Measurements from ENCODE around the gene MOGAT3. TPM values are rescaled to one million over a fixed set of nuclear protein-coding genes. Genes with fewer than 3 reads are reported as not detected.

Gene MOGAT3
- total and polyA plus RNA-seq, 2 of the 4 experiments (the other 2 are of a cell fraction), result not detected

DNA sequence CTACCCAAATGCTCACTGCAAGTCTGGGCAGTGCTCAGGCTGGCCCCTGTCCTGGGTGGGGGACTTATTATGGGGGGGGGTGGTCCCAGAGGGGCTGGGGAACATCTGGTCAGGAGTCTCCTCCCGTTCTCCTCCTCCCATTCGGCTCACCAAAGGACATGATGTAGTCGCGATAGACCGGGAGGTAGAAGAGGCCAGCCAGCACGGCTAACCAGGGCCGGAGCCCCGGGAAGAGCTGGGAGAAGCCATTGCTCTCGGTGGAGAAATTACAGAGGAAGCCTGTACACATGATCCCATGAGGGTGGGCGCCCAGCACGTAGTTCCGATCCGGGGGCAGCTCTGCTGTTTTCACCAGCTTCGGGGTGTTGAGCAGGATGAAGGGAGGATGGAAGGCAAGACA, 2.4 kb downstream of the MOGAT3 start:
- H4K8ac ChIP-seq (ENCODE audit: low read depth in 2 of 2, low read length in 2 of 2), result no peak overlapping the region
- peaks cover 44% of the 10 kb centered on the region for H3K27me3 ChIP-seq (ENCODE audit: control insufficient read depth, insufficient read depth, low read length)
- H2BK5ac ChIP-seq (ENCODE audit: low read depth, low read length, poor library complexity, severe bottlenecking), result no peak overlapping the region
- H3K4me3 ChIP-seq (ENCODE audit: insufficient read depth, low read depth, low read length), result no peak overlapping the region
- no peak overlapping the region for H2AK9ac ChIP-seq (replicated peaks; ENCODE audit: low read depth, low read length, poor library complexity)
- TF ChIP-seq BHLHE40 (IDR thresholded peaks at IDR 0.05; ENCODE audit: low read depth, low read length), result no peak
- TF ChIP-seq, protein P1, sequence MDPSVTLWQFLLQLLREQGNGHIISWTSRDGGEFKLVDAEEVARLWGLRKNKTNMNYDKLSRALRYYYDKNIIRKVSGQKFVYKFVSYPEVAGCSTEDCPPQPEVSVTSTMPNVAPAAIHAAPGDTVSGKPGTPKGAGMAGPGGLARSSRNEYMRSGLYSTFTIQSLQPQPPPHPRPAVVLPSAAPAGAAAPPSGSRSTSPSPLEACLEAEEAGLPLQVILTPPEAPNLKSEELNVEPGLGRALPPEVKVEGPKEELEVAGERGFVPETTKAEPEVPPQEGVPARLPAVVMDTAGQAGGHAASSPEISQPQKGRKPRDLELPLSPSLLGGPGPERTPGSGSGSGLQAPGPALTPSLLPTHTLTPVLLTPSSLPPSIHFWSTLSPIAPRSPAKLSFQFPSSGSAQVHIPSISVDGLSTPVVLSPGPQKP (IDR thresholded peaks at IDR 0.05; ENCODE audit: borderline replicate concordance, low read depth, low read length), result no peak
- H3K4ac ChIP-seq (ENCODE audit: low read depth, low read length), result no peak overlapping the region
- H3K9me1 ChIP-seq (ENCODE audit: insufficient read depth, low read length), result no peaks in the 10 kb centered on the region; the same call in 1 of the 2 replicates
- 0 out of 2 replicates have a peak, but pooled peaks cover 2% of the 10 kb centered on the region for H3K9me3 ChIP-seq (ENCODE audit: control insufficient read depth, insufficient read depth, low read length)
- H3K23ac ChIP-seq (ENCODE audit: low read depth, low read length), result no peak overlapping the region
- ATAC-seq (ENCODE audit: low read depth) (no peak), DNase-seq (no peak)
- no peak overlapping the region for H2BK120ac ChIP-seq (ENCODE audit: low read depth, low read length)
- no peak overlapping the region for H4K5ac ChIP-seq (ENCODE audit: low read depth, low read length)
- no peak overlapping the region for H3K14ac ChIP-seq (replicated peaks; ENCODE audit: low read depth, low read length)
- H3K79me1 ChIP-seq (ENCODE audit: low read depth in 1 of 2, low read length in 2 of 2), result no peaks in the 10 kb centered on the region
- in situ Hi-C loops (cut with MboI; ENCODE audit: low sequenced_read_pairs), result no loop called here
- H3K4me2 ChIP-seq (ENCODE audit: low read depth, low read length), result no peak overlapping the region
- WGBS, 2 experiments (ENCODE audit: extremely low coverage in 2 of 2, insufficient read length in 1 of 2), result no CpG with 5 or more reads among the region's 14 CpGs
- dilution Hi-C loops (cut with HindIII; ENCODE audit: low sequenced_read_pairs, unreplicated experiment), result no loop called here
- H2AK5ac ChIP-seq (ENCODE audit: low read depth, low read length), result no peak overlapping the region
- no peak overlapping the region for H2BK20ac ChIP-seq (ENCODE audit: low read depth, low read length)
- no peak overlapping the region for H2BK15ac ChIP-seq (ENCODE audit: low read depth, low read length)
- no peaks in the 10 kb centered on the region for H3K4me1 ChIP-seq (ENCODE audit: control insufficient read depth, insufficient read depth, low read length)
- H4K20me1 ChIP-seq (ENCODE audit: insufficient read depth, low read length), result no peaks in the 10 kb centered on the region
- no peak overlapping the region for H3K9ac ChIP-seq (ENCODE audit: low read depth, low read length)
- H3K27ac ChIP-seq (ENCODE audit: insufficient read depth, low read length), result no peak overlapping the region
- CTCF ChIA-PET, result no interaction called here
- intact Hi-C loops (cut with micrococcal nuclease), result no loop called here
- H4K91ac ChIP-seq (ENCODE audit: insufficient read depth, low read depth, low read length), result no peak overlapping the region
- no TSS peak for BruUV-seq (replicated peaks)
- H2AFZ ChIP-seq (replicated peaks; ENCODE audit: low read length, poor library complexity), result no peak overlapping the region
- POLR2A ChIA-PET (ENCODE audit: unreplicated experiment), result no interaction called here
- no peak overlapping the region for H3K56ac ChIP-seq (ENCODE audit: extremely low read depth, insufficient read depth, low read length)
- no peaks in the 10 kb centered on the region for H3K36me3 ChIP-seq (ENCODE audit: control insufficient read depth, insufficient read depth, low read length)
- no peak overlapping the region for H3K18ac ChIP-seq (ENCODE audit: low read depth, low read length)

Data from IMR-90 (cell line).